Measurements from ENCODE around the gene MOCS3.
A peak's percentile ranks its signal among the peaks of the same experiment; 100 is the strongest.

MOCS3 gene

GRCh38 chr20:50982363-50982762 is 23.7 kb downstream of the MOCS3 start:
- Histone ChIP-seq H3K4me1 (ENCODE audit: low read length) (no peaks in the 10 kb centered on the region), H3K9ac (ENCODE audit: low read length) (no peak overlapping the region), H3K27ac (ENCODE audit: low read length) (no peak overlapping the region), H3K27me3 (replicated peaks; ENCODE audit: insufficient read depth, low read length) (peaks cover 18% of the 10 kb centered on the region), H3K36me3 (replicated peaks; ENCODE audit: insufficient read depth, low read length) (no peaks in the 10 kb centered on the region), H3K4me2 (ENCODE audit: low read depth, low read length) (no peak overlapping the region), H3F3A (ENCODE audit: insufficient read depth, low read length) (no peaks in the 10 kb centered on the region), H3K9me2 (replicated peaks; ENCODE audit: insufficient read depth, low read length) (no peaks in the 10 kb centered on the region), H3K79me2 (ENCODE audit: low read length) (no peaks in the 10 kb centered on the region), H2AFZ (ENCODE audit: low read length) (no peak overlapping the region), H4K20me1 (ENCODE audit: insufficient read depth, low read length) (no peaks in the 10 kb centered on the region), H3K9me3 (replicated peaks; ENCODE audit: insufficient read depth, low read length) (no peaks in the 10 kb centered on the region), H3K4me3 (ENCODE audit: low read length) (no peak overlapping the region)
- TF ChIP-seq EZH2phosphoT487 (IDR thresholded peaks at IDR 0.05; ENCODE audit: low read length) (no peak), EZH2 (optimal IDR thresholded peaks at IDR 0.05; ENCODE audit: low read depth, low read length) (no peak), CTCF (IDR thresholded peaks at IDR 0.05; ENCODE audit: low read length) (no peak)
- DNase-seq = no peak

GRCh38 chr20:50983321-50983720 is 24.7 kb downstream of the MOCS3 start:
- no peaks in the 10 kb centered on the region for H3K36me3 ChIP-seq (replicated peaks; ENCODE audit: insufficient read depth, low read length)
- peaks cover 8% of the 10 kb centered on the region for H3K27me3 ChIP-seq (replicated peaks; ENCODE audit: insufficient read depth, low read length)
- H3K4me2 ChIP-seq (ENCODE audit: low read depth, low read length) = no peak overlapping the region
- no peaks in the 10 kb centered on the region for H3K9me3 ChIP-seq (replicated peaks; ENCODE audit: insufficient read depth, low read length)
- no peaks in the 10 kb centered on the region for H3F3A ChIP-seq (ENCODE audit: insufficient read depth, low read length)
- H3K4me3 ChIP-seq (ENCODE audit: low read length) = no peak overlapping the region
- DNase-seq = no peak
- no peaks in the 10 kb centered on the region for H4K20me1 ChIP-seq (ENCODE audit: insufficient read depth, low read length)
- H3K4me1 ChIP-seq (ENCODE audit: low read length) = no peaks in the 10 kb centered on the region
- no peak overlapping the region for H3K9ac ChIP-seq (ENCODE audit: low read length)
- H3K9me2 ChIP-seq (replicated peaks; ENCODE audit: insufficient read depth, low read length) = no peaks in the 10 kb centered on the region
- H3K27ac ChIP-seq (ENCODE audit: low read length) = no peak overlapping the region
- H3K79me2 ChIP-seq (ENCODE audit: low read length) = no peaks in the 10 kb centered on the region
- TF ChIP-seq CTCF (IDR thresholded peaks at IDR 0.05; ENCODE audit: low read length) = no peak
- no peak for TF ChIP-seq EZH2 (optimal IDR thresholded peaks at IDR 0.05; ENCODE audit: low read depth, low read length)
- TF ChIP-seq EZH2phosphoT487 (IDR thresholded peaks at IDR 0.05; ENCODE audit: low read length) = no peak
- H2AFZ ChIP-seq (ENCODE audit: low read length) = no peak overlapping the region

GRCh38 chr20:50987493-50988210 is 29.0 kb downstream of the MOCS3 start:
- H3K27ac ChIP-seq (ENCODE audit: low read length) = no peak overlapping the region
- DNase-seq = peak; percentile 72
- no peaks in the 10 kb centered on the region for H3K79me2 ChIP-seq (ENCODE audit: low read length)
- TF ChIP-seq CTCF (IDR thresholded peaks at IDR 0.05; ENCODE audit: low read length) (peak; percentile 91), EZH2phosphoT487 (IDR thresholded peaks at IDR 0.05; ENCODE audit: low read length) (no peak)
- H3K9me2 ChIP-seq (replicated peaks; ENCODE audit: insufficient read depth, low read length) = no peaks in the 10 kb centered on the region
- no peaks in the 10 kb centered on the region for H3K36me3 ChIP-seq (replicated peaks; ENCODE audit: insufficient read depth, low read length)
- no peak overlapping the region for H3K9ac ChIP-seq (ENCODE audit: low read length)
- no peaks in the 10 kb centered on the region for H4K20me1 ChIP-seq (ENCODE audit: insufficient read depth, low read length)
- peaks cover 5% of the 10 kb centered on the region; the same call in 1 of the 2 replicates for H3K4me1 ChIP-seq (ENCODE audit: low read length)
- H3F3A ChIP-seq (ENCODE audit: insufficient read depth, low read length) = no peaks in the 10 kb centered on the region
- H3K4me2 ChIP-seq (ENCODE audit: low read depth, low read length) = no peak overlapping the region
- H3K27me3 ChIP-seq (replicated peaks; ENCODE audit: insufficient read depth, low read length) = peaks cover 10% of the 10 kb centered on the region; the same call in 1 of the 2 replicates
- no peak overlapping the region for H2AFZ ChIP-seq (ENCODE audit: low read length)
- no peaks in the 10 kb centered on the region for H3K9me3 ChIP-seq (replicated peaks; ENCODE audit: insufficient read depth, low read length)
- no peak overlapping the region for H3K4me3 ChIP-seq (ENCODE audit: low read length)

Data from MM.1S (cell line).